CD4-positive, alpha-beta T cell (primary cell): ENCODE data around the gene C9orf78. TPM values are rescaled to one million over a fixed set of nuclear protein-coding genes. Genes with fewer than 3 reads are reported as not detected.

ENCODE experiments used
- ATAC-seq: fragments of 200-7000 bp; cut with Tn5 transposase; one replicate; pipeline ENCODE4 v1.10.0; 2022; ENCODE audit warnings: mild to moderate bottlenecking; ENCODE audit not compliant: poor library complexity
- CTCF ChIA-PET: fragments of 350-600 bp; sonication (Branson Sonifier 250); formaldehyde crosslinking; loops from one replicate; lab custom pipeline; 2021; ENCODE audit warnings: antibody characterized with exemption, inconsistent platforms; lab: Charles Lee
- POLR2A ChIA-PET: fragments of 350-600 bp; sonication (Branson Sonifier 250); formaldehyde crosslinking; loops from one replicate; lab custom pipeline; 2021; ENCODE audit warnings: antibody characterized with exemption, inconsistent platforms; lab: Charles Lee
- DNase-seq, 14 experiments: peaks; one replicate each; pipeline ENCODE4 v3.0.0-alpha.2; 2013 to 2020; ENCODE audit warnings: mixed read lengths in 2 of 14
- H3K27ac ChIP-seq, 2 donors: one replicate each; pipeline versions ENCODE4 v1.5.1 to v1.7.0; 2013; ENCODE audit warnings: low read length in 2 of 2, low read depth in 1 of 2, mild to moderate bottlenecking in 1 of 2
- H3K27me3 ChIP-seq, 2 experiments: 1 replicate in 1 of 2; 2 replicates in 1 of 2; pipeline versions ENCODE4 v1.6.1 to v1.7.0; 2013; ENCODE audit warnings: low read length in 2 of 2, control low read depth in 1 of 2, mild to moderate bottlenecking in 1 of 2, moderate library complexity in 1 of 2; ENCODE audit not compliant: insufficient read depth in 2 of 2, control insufficient read depth in 1 of 2
- H3K36me3 ChIP-seq: one replicate; pipeline ENCODE4 v1.6.1; 2013; ENCODE audit warnings: low read length, control low read depth; ENCODE audit not compliant: insufficient read depth
- H3K4me1 ChIP-seq: one replicate; pipeline ENCODE4 v1.6.1; 2013; ENCODE audit warnings: low read length, control low read depth; ENCODE audit not compliant: insufficient read depth
- H3K4me3 ChIP-seq: one replicate; pipeline ENCODE4 v1.5.1; 2013; ENCODE audit warnings: mild to moderate bottlenecking, low read length, moderate library complexity
- H3K9me3 ChIP-seq, 2 experiments: 1 replicate in 1 of 2; 2 replicates in 1 of 2; pipeline versions ENCODE4 v1.6.1 to v1.7.0; 2013; ENCODE audit warnings: low read length in 2 of 2, mild to moderate bottlenecking in 2 of 2, control low read depth in 1 of 2, moderate library complexity in 1 of 2; ENCODE audit not compliant: control insufficient read depth in 1 of 2, insufficient read depth in 1 of 2
- H3K27ac Mint-ChIP-seq: one replicate; pipeline ENCODE4 v1.8.0; 2020; ENCODE audit warnings: mixed read lengths
- H3K27me3 Mint-ChIP-seq: one replicate; pipeline ENCODE4 v1.8.0; 2021; ENCODE audit warnings: mixed read lengths
- H3K36me3 Mint-ChIP-seq: one replicate; pipeline ENCODE4 v1.8.0; 2021; ENCODE audit warnings: low read depth, mixed read lengths
- H3K4me1 Mint-ChIP-seq: one replicate; pipeline ENCODE4 v1.8.0; 2021; ENCODE audit warnings: low read depth, mixed read lengths
- H3K4me3 Mint-ChIP-seq: one replicate; pipeline ENCODE4 v1.8.0; 2020; ENCODE audit warnings: mild to moderate bottlenecking, mixed read lengths
- H3K9me3 Mint-ChIP-seq: one replicate; pipeline ENCODE4 v1.8.0; 2020; ENCODE audit warnings: mixed read lengths
- CTCF ChIP-seq: fragments of 200-600 bp; IDR thresholded peaks from one replicate; pipeline ENCODE4 v1.8.0; 2022; ENCODE audit warnings: antibody characterized with exemption, mild to moderate bottlenecking
- intact Hi-C, 2 experiments: fragments of 100-400 bp; cut with DNase I in 1 of 2; cut with micrococcal nuclease in 1 of 2; formaldehyde crosslinking; loops; one replicate each; pipeline versions ENCODE4 v1.15.1 to v1.9.0; 2023 to 2025; cut with DNase I, micrococcal nuclease
- polyA plus RNA-seq, 2 donors: library from polyadenylated mRNA; unstranded; fragments of 120-200 nt; gene quantifications; one replicate each; pipeline ENCODE4 v1.2.1, GENCODE V29; 2013
- total RNA-seq, 174 experiments: library from RNA in 2 of 174; stranded (reverse) in 2 of 174; gene quantifications; one replicate each; pipeline ENCODE4 v1.2.3 and lab custom pipeline; 2021 to 2026

The C9orf78 gene
- total RNA-seq (100 to 1,000 TPM; 145 to 159 TPM), total RNA-seq (lab: John Stamatoyannopoulos, UW) (77.7 to 242 (median 142) reads per million in 172 experiments)
- 134 TPM for polyA plus RNA-seq (2013, experiment 1 of 2)
- polyA plus RNA-seq (2013, experiment 2 of 2): 135 TPM

GRCh38 chr9:129835128-129835859 is at the start of gene C9orf78, which contains the start of gene USP20:
Gene C9orf78 (minus strand): TSS chr9:129835275. CDS start chr9:129835221, 54 bp downstream.
Gene USP20 (plus strand): TSS chr9:129835458. CDS start chr9:129852556, 17,098 bp downstream.
- POLR2A ChIA-PET: interaction anchor here (0.7 to 6.9 kb wide), 18 partner anchors 9 to 658 kb away, joined by 3 to 134 read pairs (median 6); partner anchors contain the start of genes FNBP1, GPR107, IER5L and TOR1A
- Histone ChIP-seq H3K9me3 (no peaks in the 10 kb centered on the region), H3K4me1 (peaks cover 55% of the 10 kb centered on the region), H3K4me3 (peak within 1 kb of the TSS; percentile 95), H3K36me3 (peaks cover 39% of the 10 kb centered on the region), H3K27ac (peak within 1 kb of the TSS; percentile 92 to 94), H3K27me3 (no peaks in the 10 kb centered on the region)
- Mint-ChIP-seq H3K27ac (peak within 1 kb of the TSS; percentile 92), H3K9me3 (no peaks in the 10 kb centered on the region), H3K4me1 (peaks cover 67% of the 10 kb centered on the region), H3K4me3 (peak within 1 kb of the TSS; percentile 100), H3K36me3 (peaks cover 79% of the 10 kb centered on the region), H3K27me3 (no peaks in the 10 kb centered on the region)
- CTCF ChIA-PET: interaction anchor here (0.8 to 2.5 kb wide), 3 partner anchors 28 to 50 kb away, joined by 3 to 8 read pairs (median 3); no protein-coding TSS in a partner anchor
- peak; percentile 89 for ATAC-seq
- TF ChIP-seq CTCF: no peak
- DNase-seq: peak; percentile 94 to 100 (median 98)
- intact Hi-C loops: loop anchor here (1.0 to 10.0 kb wide), 9 partner anchors 11 to 208 kb away; partner anchors contain the start of genes FNBP1 (in 2 of the 2), TOR1B (in 2 of the 2) and TOR1A (in 1 of the 2)

DNA sequence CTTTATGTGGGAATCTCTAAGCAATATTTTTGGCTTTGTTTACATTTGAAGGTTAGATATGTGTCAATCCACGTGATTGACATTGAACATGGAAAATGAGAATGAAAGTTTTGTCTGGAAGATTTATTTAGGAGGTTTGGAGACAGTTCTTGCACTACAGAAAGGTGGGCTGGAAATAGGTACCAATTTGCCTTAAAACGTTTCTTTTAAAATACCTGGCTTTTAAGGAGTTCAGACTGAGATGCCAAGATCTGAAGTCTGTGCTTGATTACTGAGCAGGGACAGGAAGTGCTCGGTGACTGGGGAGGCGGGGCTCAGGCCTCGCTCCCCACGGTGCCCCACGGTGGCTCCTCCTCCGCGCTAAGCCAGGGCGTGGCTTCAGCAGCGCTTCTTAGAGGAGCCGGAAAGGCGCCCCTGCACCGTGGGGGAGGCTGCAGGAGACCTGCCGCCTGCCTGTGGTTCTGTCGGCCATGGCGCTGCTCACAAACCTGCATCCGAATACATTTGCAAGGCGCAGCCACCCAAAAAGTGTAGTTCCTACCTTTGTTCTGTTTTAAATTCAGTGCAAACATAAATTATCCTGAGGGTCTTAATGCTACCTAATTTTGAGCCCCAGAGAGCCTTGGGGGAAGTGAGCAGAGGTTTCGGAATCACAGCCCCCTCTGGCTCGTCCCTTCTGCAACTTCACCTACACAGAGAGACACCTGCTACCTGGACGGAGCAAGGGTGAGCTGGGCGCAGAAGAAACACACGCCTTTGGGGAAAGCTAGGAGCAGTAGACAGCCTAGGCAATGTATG is 49.3 kb upstream of the C9orf78 start:
- no peaks in the 10 kb centered on the region for H3K27me3 ChIP-seq
- Mint-ChIP-seq H3K9me3 (no peaks in the 10 kb centered on the region), H3K36me3 (peaks cover 38% of the 10 kb centered on the region), H3K4me1 (peaks cover 53% of the 10 kb centered on the region), H3K27me3 (no peaks in the 10 kb centered on the region), H3K27ac (peak overlapping the region; percentile 99), H3K4me3 (peak overlapping the region; percentile 96)
- DNase-seq (peak; percentile 93 to 99 (median 97)), ATAC-seq (peak; percentile 55)
- ChIA-PET CTCF (interaction anchor here (0.7 to 2.2 kb wide), 14 partner anchors 11 to 351 kb away, joined by 3 to 19 read pairs (median 4); partner anchors contain the start of genes C9orf78 and USP20), POLR2A (interaction anchor here (1.0 to 13.2 kb wide), 16 partner anchors 10 to 169 kb away, joined by 3 to 206 read pairs (median 22); partner anchors contain the start of genes C9orf78, FNBP1, TOR1A and USP20)
- peaks cover 2% of the 10 kb centered on the region for H3K36me3 ChIP-seq
- no peaks in the 10 kb centered on the region for H3K9me3 ChIP-seq
- peak; percentile 31 for TF ChIP-seq CTCF
- H3K4me1 ChIP-seq: peaks cover 72% of the 10 kb centered on the region
- H3K27ac ChIP-seq: peak overlapping the region; percentile 91 to 99
- intact Hi-C loops: loop anchor here (1.0 to 10.0 kb wide), 8 partner anchors 16 to 350 kb away; partner anchors contain the start of genes C9orf78 (in 1 of the 2), FNBP1 (in 1 of the 2) and USP20 (in 1 of the 2)
- H3K4me3 ChIP-seq: peak overlapping the region; percentile 69
